GM19328 (cell line): ENCODE results near the gene VENTX.
"Not testable (repeated sequence)": the region's sequence is repeated elsewhere in the genome, so short reads cannot be mapped to it uniquely, and the experiment has no call there.

ENCODE experiments used
- ATAC-seq: cut with Tn5 transposase; IDR thresholded peaks from one replicate; pipeline ENCODE4 v1.9.1; 2021; ENCODE audit warnings: mild to moderate bottlenecking, moderate library complexity; ENCODE audit not compliant: unreplicated experiment

The VENTX gene

GRCh38 chr10:133214468-133215410 lies 22.9 kb upstream of the VENTX start:
- no peak for ATAC-seq

GRCh38 chr10:133215586-133215985 lies 22.1 kb upstream of the VENTX start:
- ATAC-seq, result no peak

GRCh38 chr10:133216776-133217175 lies 20.9 kb upstream of the VENTX start:
- no peak for ATAC-seq

- ATAC-seq, result no peak
Measured at GRCh38 chr10:133217800-133218589, 19.7 kb upstream of the VENTX start.

- ATAC-seq, result no peak
Measured at GRCh38 chr10:133218891-133219290, 18.8 kb upstream of the VENTX start.

GRCh38 chr10:133219782-133220181 lies 17.9 kb upstream of the VENTX start:
- no peak for ATAC-seq

- ATAC-seq, result no peak
Measured at GRCh38 chr10:133221331-133221730, 16.3 kb upstream of the VENTX start.

GRCh38 chr10:133221756-133222155 lies 15.9 kb upstream of the VENTX start:
- ATAC-seq, result not testable (repeated sequence)

GRCh38 chr10:133224076-133224475 lies 13.6 kb upstream of the VENTX start:
- no peak for ATAC-seq

GRCh38 chr10:133224756-133225372 lies 12.8 kb upstream of the VENTX start:
- ATAC-seq, result no peak

- ATAC-seq, result no peak
Measured at GRCh38 chr10:133225707-133226191, 11.9 kb upstream of the VENTX start.

- ATAC-seq, result no peak
Measured at GRCh38 chr10:133226251-133226808, 11.3 kb upstream of the VENTX start.

- no peak for ATAC-seq
Measured at GRCh38 chr10:133227256-133227655, 10.4 kb upstream of the VENTX start.

GRCh38 chr10:133229265-133230043 lies 8.2 kb upstream of the VENTX start:
- no peak for ATAC-seq

- no peak for ATAC-seq
Measured at GRCh38 chr10:133230044-133230361, 7.7 kb upstream of the VENTX start, which contains the start of gene UTF1. TSS of gene UTF1 (plus strand) at chr10:133230217. CDS start at chr10:133230289, 72 bp downstream.

- ATAC-seq, result no peak
Measured at GRCh38 chr10:133230387-133231195, 7.1 kb upstream of the VENTX start.

- no peak for ATAC-seq
Measured at GRCh38 chr10:133231244-133231945, 6.3 kb upstream of the VENTX start.

- ATAC-seq, result no peak
Measured at GRCh38 chr10:133231946-133232574, 5.6 kb upstream of the VENTX start.
